G401 (cell line): Measurements from ENCODE around the gene OTUD1. TPM values are rescaled to one million over a fixed set of nuclear protein-coding genes. Genes with fewer than 3 reads are reported as not detected.

Experiments used
- DNase-seq: peaks from one replicate; pipeline ENCODE4 v3.0.0-alpha.2; 2015; ENCODE audit warnings: low spot score
- in situ Hi-C: cut with HindIII; loops from 2 replicates; pipeline ENCODE4 v1.10.0; 2016; ENCODE audit warnings: low sequenced_read_pairs, mixed read lengths
- total RNA-seq: library from RNA; depleted of rRNA; stranded (reverse); fragments of >200 nt; shearing (Covaris generic); gene quantifications from 2 replicates; pipeline ENCODE4 v1.2.3, GENCODE V29; 2014; rRNA removed

OTUD1 gene
- total RNA-seq, 1 experiment from 2014 or later = 1.5 TPM

- DNase-seq = no peak
- in situ Hi-C loops = no loop called here
Measured at GRCh38 chr10:23457632-23458417, 18.9 kb downstream of the OTUD1 start.

GRCh38 chr10:23459308-23459939, 20.5 kb downstream of the OTUD1 start:
- no peak for DNase-seq
- in situ Hi-C loops = no loop called here

- in situ Hi-C loops = no loop called here
- DNase-seq = no peak
Measured at GRCh38 chr10:23461557-23461956, 22.7 kb downstream of the OTUD1 start.

DNA sequence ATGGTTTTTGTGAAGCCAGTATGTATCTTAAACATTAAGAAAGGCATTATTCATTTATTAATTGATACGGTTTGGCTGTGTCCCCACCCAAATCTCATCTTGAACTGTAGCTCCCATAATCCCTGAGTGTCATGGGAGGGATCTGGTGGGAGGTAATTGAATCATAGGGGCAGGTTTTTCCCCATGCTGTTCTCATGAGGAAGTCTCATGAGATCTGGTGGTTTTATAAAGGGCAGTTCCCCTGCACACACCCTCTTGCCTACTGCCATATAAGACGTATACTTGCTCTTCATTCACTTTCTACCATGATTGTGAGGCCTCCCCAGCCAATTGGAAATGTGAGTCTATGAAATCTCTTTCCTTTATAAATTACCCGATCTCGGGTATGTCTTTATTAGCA, 28.1 kb downstream of the OTUD1 start:
- in situ Hi-C loops = no loop called here
- no peak for DNase-seq

GRCh38 chr10:23467548-23467947, 28.7 kb downstream of the OTUD1 start:
- in situ Hi-C loops = no loop called here
- no peak for DNase-seq

DNA sequence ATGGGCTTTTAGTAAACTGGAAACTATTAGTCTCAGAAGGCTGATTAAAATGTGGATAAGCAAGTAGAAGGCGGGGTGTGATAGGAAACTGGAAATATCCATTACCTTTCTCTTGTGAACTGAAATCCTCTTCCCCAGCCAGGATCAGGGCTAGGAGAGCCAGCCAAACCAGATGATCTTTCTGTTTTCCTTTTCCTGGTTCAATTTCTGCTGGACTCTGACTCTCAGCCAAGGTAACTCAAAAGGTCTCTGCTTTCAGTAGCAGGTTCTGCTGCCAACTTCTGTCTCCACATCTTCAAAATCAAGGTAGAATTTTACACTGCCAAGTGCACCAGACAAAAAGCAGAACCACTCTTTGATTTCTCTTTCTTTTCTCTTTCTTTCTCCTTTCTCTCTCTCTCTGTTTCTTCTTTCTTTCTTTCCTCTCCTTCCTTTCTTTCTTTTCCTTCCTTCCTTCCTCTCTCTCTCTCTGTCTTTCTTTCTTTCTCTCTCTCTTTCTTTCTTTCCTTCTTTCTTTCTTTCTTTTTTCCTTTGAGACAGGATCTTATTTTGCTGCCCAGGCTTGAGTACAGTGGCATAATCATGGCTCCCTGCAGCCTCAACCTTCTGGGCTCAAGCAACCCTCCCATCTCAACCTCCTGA, 30.8 kb downstream of the OTUD1 start:
- DNase-seq = no peak
- in situ Hi-C loops = no loop called here

DNA sequence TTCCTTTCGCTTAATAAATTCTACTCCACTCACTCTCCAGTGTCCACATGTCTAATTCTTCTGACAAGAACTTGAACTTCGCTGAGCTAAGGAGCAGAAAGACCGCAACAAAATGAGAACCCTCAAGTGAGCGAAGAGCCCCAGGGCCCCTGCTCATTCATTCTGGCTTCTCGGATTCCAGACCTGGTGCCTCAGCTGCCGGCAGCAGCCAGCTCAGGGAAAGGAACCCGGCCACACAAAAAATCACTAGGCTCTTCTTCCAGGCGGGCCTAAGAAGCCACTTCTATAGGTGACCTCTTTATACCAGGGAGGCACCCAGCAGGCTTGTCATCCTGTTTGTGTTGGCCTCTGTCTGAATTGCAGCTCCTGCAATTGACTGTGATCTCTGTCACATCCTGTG, 33.3 kb downstream of the OTUD1 start:
- DNase-seq = no peak
- in situ Hi-C loops = no loop called here

DNA sequence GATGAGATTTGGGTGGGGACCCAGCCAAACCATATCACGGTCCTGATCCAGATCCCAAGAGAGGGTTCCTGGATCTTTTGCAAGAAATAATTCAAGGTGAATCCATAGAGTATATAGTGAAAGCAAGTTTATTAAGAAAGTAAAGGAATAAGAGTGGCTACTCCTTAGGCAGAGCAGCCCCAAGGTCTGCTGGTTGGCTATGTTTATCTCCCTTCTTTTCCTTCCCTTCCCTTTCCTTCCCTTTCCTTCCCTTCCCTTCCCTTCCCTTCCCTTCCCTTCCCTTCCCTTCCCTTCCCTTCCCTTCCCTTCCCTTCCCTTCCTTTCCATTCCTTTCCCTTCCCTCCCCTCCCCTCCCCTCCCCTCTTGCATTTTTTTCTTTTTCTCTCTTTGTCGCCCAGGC, 35.2 kb downstream of the OTUD1 start:
- DNase-seq = no peak
- in situ Hi-C loops = no loop called here

DNA sequence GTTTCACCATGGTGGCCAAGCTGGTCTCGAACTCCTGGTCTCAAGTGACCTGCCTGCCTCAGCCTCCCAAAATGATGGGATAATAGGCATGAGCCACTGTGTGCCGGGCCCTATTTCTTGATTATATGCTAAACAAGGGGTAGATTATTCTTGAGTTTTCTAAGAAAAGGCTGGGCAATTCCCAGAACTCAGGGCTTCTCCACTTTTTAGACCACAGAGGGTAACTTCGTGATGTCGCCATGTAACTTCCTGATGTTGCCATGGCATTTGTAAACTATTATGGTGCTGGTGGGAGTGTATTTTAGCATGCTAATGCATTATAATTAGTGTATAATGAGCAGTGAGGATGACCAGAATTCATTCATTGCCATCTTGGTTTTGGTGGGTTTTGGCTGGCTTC, 35.8 kb downstream of the OTUD1 start:
- no peak for DNase-seq
- in situ Hi-C loops = no loop called here

- in situ Hi-C loops = no loop called here
- DNase-seq = no peak
Measured at GRCh38 chr10:23478570-23478969, 39.7 kb downstream of the OTUD1 start.

- DNase-seq = no peak
- in situ Hi-C loops = no loop called here
Measured at GRCh38 chr10:23479798-23480473, 41.1 kb downstream of the OTUD1 start.

DNA sequence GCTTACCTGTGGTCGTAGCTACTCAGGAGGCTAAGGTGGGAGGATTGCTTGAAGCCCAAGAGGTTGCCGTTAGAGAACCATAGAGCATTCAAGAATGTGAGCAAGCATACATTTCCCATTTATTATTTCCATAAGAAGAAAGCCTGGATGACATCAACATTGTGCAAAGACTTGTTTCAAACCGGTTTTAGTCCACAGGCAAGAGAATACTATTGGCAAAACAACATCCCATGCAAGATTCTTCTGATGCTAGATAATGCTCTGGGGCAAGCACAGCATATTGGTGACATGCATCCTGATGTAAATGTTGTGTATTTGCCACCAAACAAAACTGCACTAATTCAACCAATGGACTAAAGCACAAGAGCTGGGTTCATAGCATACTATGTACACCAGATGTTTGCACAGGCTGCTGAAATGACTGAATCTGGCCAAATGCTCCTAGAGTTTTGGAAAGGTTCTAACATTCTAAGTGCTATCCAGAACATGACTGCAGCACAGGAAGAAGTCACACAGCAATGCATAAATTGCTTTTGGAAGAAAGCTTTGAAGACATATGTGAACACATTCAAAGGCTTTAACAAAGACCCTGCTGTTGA, 42.6 kb downstream of the OTUD1 start:
- DNase-seq = no peak
- in situ Hi-C loops = no loop called here

GRCh38 chr10:23490115-23490514, 51.2 kb downstream of the OTUD1 start:
- no peak for DNase-seq
- in situ Hi-C loops = no loop called here

Other genes with a start within 250 kb of the OTUD1 start
- not detected in 2 replicates for gene PTF1A, start 246.8 kb upstream of the OTUD1 start, total RNA-seq
- not detected in 2 replicates for gene C10orf67, start 94.3 kb upstream of the OTUD1 start, total RNA-seq